Colon (tissue), 2 donors: ENCODE measurements around the gene MBTPS1.

Experiments
- FAIRE-seq: peaks from 2 replicates; lab custom pipeline; 2012; peaks lifted over from hg19 to GRCh38; lab: Jason Lieb, UNC
- donor health status: control.
- donor health status: control.

The MBTPS1 gene

GRCh38 chr16:84074721-84075120 lies 42.0 kb downstream of the MBTPS1 start:
- FAIRE-seq, result no peak

- no peak for FAIRE-seq
Observed at GRCh38 chr16:84072014-84072413, 44.7 kb downstream of the MBTPS1 start.

- no peak for FAIRE-seq
Observed at GRCh38 chr16:84071121-84071520, 45.6 kb downstream of the MBTPS1 start.

- FAIRE-seq, result no peak
Observed at GRCh38 chr16:84069540-84069939, 47.2 kb downstream of the MBTPS1 start.

- no peak for FAIRE-seq
Observed at GRCh38 chr16:84068783-84069462, 47.8 kb downstream of the MBTPS1 start.

GRCh38 chr16:84068041-84068440 lies 48.7 kb downstream of the MBTPS1 start:
- FAIRE-seq, result no peak

- FAIRE-seq, result no peak
Observed at GRCh38 chr16:84067640-84068039, 49.1 kb downstream of the MBTPS1 start.

GRCh38 chr16:84065536-84066132 lies 51.1 kb downstream of the MBTPS1 start:
- FAIRE-seq, result no peak

GRCh38 chr16:84063980-84064379 lies 52.8 kb downstream of the MBTPS1 start:
- no peak for FAIRE-seq

- FAIRE-seq, result no peak
Observed at GRCh38 chr16:84062734-84063640, 53.8 kb downstream of the MBTPS1 start.

- no peak for FAIRE-seq
Observed at GRCh38 chr16:84061236-84061819, 55.4 kb downstream of the MBTPS1 start.

GRCh38 chr16:84059946-84060901 lies 56.5 kb downstream of the MBTPS1 start:
- no peak for FAIRE-seq

GRCh38 chr16:84059111-84059510 lies 57.6 kb downstream of the MBTPS1 start:
- FAIRE-seq, result no peak

- FAIRE-seq, result no peak
Observed at GRCh38 chr16:84058664-84059063, 58.1 kb downstream of the MBTPS1 start.

GRCh38 chr16:84058211-84058610 lies 58.5 kb downstream of the MBTPS1 start:
- FAIRE-seq, result no peak

- FAIRE-seq, result no peak
Observed at GRCh38 chr16:84056933-84057332, 59.8 kb downstream of the MBTPS1 start.

- no peak for FAIRE-seq
Observed at GRCh38 chr16:84055801-84056634, 60.7 kb downstream of the MBTPS1 start.

GRCh38 chr16:84055366-84055765 lies 61.4 kb downstream of the MBTPS1 start:
- no peak for FAIRE-seq

- FAIRE-seq, result no peak
Observed at GRCh38 chr16:84054916-84055315, 61.8 kb downstream of the MBTPS1 start.

- no peak for FAIRE-seq
Observed at GRCh38 chr16:84054271-84054670, 62.5 kb downstream of the MBTPS1 start.

GRCh38 chr16:84053237-84053636 lies 63.5 kb downstream of the MBTPS1 start:
- no peak for FAIRE-seq
